ENCODE measurements around the gene PTER. TPM values are rescaled to one million over a fixed set of nuclear protein-coding genes. Genes with fewer than 3 reads are reported as not detected.

The PTER gene
- total RNA-seq, 6 experiments from 2014 or later: 8.5 to 31.8 (median 12.2) TPM

- Histone ChIP-seq H3K36me3 (no peaks in the 10 kb centered on the region), H3K27me3 (no peaks in the 10 kb centered on the region), H3K27ac (no peak overlapping the region), H3K4me3 (no peak overlapping the region), H3K4me1 (no peaks in the 10 kb centered on the region), H3K9me3 (no peaks in the 10 kb centered on the region)
- TF ChIP-seq POLR2A (IDR thresholded peaks at IDR 0.05) (no peak), CTCF (IDR thresholded peaks at IDR 0.05) (no peak)
- ATAC-seq (no peak), DNase-seq (no peak)
- 72% methylated on average over 4 of the region's 4 CpGs for WGBS (ENCODE audit: insufficient coverage, low coverage, low lambda C conversion rate, missing lambda C conversion rate)
- intact Hi-C loops (cut with DNase I): no loop called here
These were observed 111.2 kb downstream of the PTER start for GRCh38 chr10:16547973-16548372.

- Histone ChIP-seq H3K4me3 (no peak overlapping the region), H3K4me1 (no peaks in the 10 kb centered on the region), H3K9me3 (no peaks in the 10 kb centered on the region), H3K36me3 (no peaks in the 10 kb centered on the region), H3K27ac (no peak overlapping the region), H3K27me3 (no peaks in the 10 kb centered on the region)
- intact Hi-C loops (cut with DNase I): no loop called here
- WGBS (ENCODE audit: insufficient coverage, low coverage, low lambda C conversion rate, missing lambda C conversion rate): 66% methylated on average over 2 of the region's 5 CpGs
- ATAC-seq (no peak), DNase-seq (no peak)
- TF ChIP-seq POLR2A (IDR thresholded peaks at IDR 0.05) (no peak), CTCF (IDR thresholded peaks at IDR 0.05) (no peak)
These were observed 122.5 kb downstream of the PTER start for GRCh38 chr10:16559236-16559773.

- TF ChIP-seq POLR2A (IDR thresholded peaks at IDR 0.05) (no peak), CTCF (IDR thresholded peaks at IDR 0.05) (no peak)
- intact Hi-C loops (cut with DNase I): no loop called here
- Histone ChIP-seq H3K9me3 (no peaks in the 10 kb centered on the region), H3K36me3 (no peaks in the 10 kb centered on the region), H3K4me3 (no peak overlapping the region), H3K27me3 (no peaks in the 10 kb centered on the region), H3K27ac (no peak overlapping the region), H3K4me1 (no peaks in the 10 kb centered on the region)
- 68% methylated on average over 6 of the region's 6 CpGs for WGBS (ENCODE audit: insufficient coverage, low coverage, low lambda C conversion rate, missing lambda C conversion rate)
- ATAC-seq: no peak
- DNase-seq: no peak
These were observed 126.1 kb downstream of the PTER start for GRCh38 chr10:16562891-16563290.

Small RNA genes lying within 50 kb of the gene (small RNA-seq; reads per million reads assigned to genes)
- gene RNU2-18P: 0 reads per million in 2 experiments

Other genes with a start within 250 kb of the PTER start
- not detected for gene C1QL3, start 84.9 kb downstream of the PTER start, total RNA-seq